ENCODE results near the gene AMIGO1.
A peak's percentile ranks its signal among the peaks of the same experiment; 100 is the strongest.

Gene AMIGO1

GRCh38 chr1:109532365-109533136 lies 23.0 kb upstream of the AMIGO1 start:
- peak; percentile 96 to 98 for DNase-seq

- no peak for DNase-seq
Measured at GRCh38 chr1:109531826-109532364, 22.4 kb upstream of the AMIGO1 start.

- DNase-seq: no peak
Measured at GRCh38 chr1:109531380-109531779, 21.9 kb upstream of the AMIGO1 start.

GRCh38 chr1:109530457-109531087 lies 21.0 kb upstream of the AMIGO1 start:
- peak in 1 of 2 experiments; percentile 19 for DNase-seq

- peak in 1 of 2 experiments; percentile 16 for DNase-seq
Measured at GRCh38 chr1:109529881-109530456, 20.4 kb upstream of the AMIGO1 start.

GRCh38 chr1:109528712-109529111 lies 19.2 kb upstream of the AMIGO1 start:
- no peak for DNase-seq

- DNase-seq: no peak
Measured at GRCh38 chr1:109527846-109528695, 18.5 kb upstream of the AMIGO1 start.

- no peak for DNase-seq
Measured at GRCh38 chr1:109527098-109527811, 17.7 kb upstream of the AMIGO1 start.

- DNase-seq: no peak
Measured at GRCh38 chr1:109523706-109524105, 14.2 kb upstream of the AMIGO1 start.

- DNase-seq: no peak
Measured at GRCh38 chr1:109522026-109522425, 12.5 kb upstream of the AMIGO1 start.

GRCh38 chr1:109521002-109521951 lies 11.8 kb upstream of the AMIGO1 start:
- no peak for DNase-seq

GRCh38 chr1:109517337-109517736 lies 7.8 kb upstream of the AMIGO1 start:
- DNase-seq: no peak

GRCh38 chr1:109516872-109517271 lies 7.3 kb upstream of the AMIGO1 start:
- no peak for DNase-seq

GRCh38 chr1:109514846-109515245 lies 5.3 kb upstream of the AMIGO1 start:
- DNase-seq: no peak

GRCh38 chr1:109513110-109513710 lies 3.7 kb upstream of the AMIGO1 start:
- DNase-seq: no peak

- no peak for DNase-seq
Measured at GRCh38 chr1:109508873-109509175, 703 bp downstream of the AMIGO1 start.

GRCh38 chr1:109508001-109508872 lies 1.3 kb downstream of the AMIGO1 start:
- peak in 1 of 2 experiments; percentile 17 for DNase-seq

- DNase-seq: peak in 1 of 2 experiments; percentile 17
Measured at GRCh38 chr1:109504974-109505373, 4.6 kb downstream of the AMIGO1 start.

GRCh38 chr1:109503935-109504334 lies 5.6 kb downstream of the AMIGO1 start:
- DNase-seq: peak in 1 of 2 experiments; percentile 23

Data from activated T-cell treated with anti-CD3 and anti-CD28 coated beads, Interleukin-2, amount 50 U/mL, for 48 hours (primary cell).